NK-92 (cell line): ENCODE data around the gene MAN1A1.

Experiments used
- DNase-seq: peaks from one replicate; lab custom pipeline; 2025; ENCODE audit not compliant: unreplicated experiment; lab: John Stamatoyannopoulos, UW

Gene MAN1A1

DNA sequence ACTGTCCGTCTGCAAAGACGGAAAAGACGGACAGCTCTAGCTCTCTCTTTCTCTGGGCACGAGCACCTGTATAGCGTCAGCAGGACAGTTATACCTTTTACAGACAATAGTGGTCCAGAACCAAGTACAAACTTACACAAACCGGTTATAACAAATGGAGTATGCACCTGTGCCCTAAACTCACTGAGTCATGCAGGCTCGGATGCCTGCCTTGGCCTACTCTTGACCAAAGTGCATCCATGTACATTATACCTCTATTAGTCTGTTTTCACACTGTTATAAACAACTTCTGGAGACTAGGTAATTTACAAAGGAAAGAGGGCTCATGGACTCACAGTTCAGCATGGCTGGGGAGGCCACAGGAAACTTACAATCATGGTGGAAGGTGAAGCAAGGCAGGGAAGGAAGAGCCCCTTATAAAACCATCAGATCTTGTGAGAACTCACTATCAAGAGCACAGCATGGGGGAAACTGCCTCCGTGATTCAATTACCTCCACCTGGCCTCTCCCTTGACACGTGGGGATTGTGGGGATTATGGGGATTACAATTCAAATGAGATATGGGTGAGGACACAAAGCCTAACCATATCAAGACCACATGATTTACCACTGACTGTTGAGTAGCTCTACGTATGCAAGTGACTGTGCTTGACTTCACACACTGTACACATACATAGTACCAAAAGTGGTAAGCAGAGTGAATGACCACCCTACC is 23.1 kb downstream of the MAN1A1 start:
- no peak for DNase-seq

DNA sequence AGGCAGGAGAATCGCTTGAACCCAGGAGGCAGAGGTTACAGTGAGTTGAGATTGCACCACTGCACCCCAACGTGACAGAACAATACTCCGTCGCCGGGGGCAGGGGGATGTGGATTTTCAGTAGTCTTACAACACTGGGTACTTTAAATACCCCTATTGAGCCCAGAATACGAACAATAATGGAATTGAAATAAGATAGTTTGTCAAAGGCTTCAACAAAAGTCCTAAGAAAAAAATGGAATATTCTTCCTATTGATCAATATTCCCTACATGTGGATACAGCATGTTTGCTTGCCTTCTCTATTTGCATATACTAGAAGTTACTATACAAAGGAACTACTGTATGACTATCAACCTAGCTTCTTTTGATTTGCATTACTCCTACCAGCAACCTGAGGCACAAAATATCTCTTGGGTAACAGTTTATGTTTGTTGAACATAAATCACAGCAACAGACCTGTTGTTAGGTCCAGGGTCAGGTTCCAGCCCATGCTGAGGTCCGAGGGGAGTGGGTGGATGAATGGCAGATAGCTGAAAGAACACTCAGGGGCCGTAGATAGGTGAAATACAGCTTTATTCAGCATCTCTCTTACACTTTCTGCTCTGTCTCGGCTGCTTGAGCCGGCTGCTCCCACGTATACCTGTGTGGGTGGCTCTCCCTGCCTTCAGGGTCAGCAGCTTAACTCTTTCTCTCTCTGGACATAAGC is 23.8 kb downstream of the MAN1A1 start:
- DNase-seq: no peak

DNA sequence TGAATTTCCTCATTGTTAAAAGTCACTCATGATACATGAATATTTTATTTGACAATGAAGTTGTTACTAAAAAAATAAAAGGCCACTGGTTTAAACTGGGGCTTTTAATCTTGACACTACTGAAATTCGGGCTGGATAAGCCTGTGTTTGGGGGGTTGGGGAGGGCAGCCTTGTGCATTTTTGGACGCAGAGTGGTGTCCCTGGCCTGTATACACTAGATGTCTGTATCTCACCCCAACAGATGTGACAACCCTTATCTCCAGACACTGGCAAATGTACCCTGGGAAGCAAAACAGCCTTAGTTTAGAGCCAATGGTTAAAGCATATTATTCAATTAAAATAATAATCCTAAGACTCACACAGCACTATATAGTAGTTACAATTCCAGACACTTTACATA is 24.8 kb downstream of the MAN1A1 start:
- no peak for DNase-seq

DNA sequence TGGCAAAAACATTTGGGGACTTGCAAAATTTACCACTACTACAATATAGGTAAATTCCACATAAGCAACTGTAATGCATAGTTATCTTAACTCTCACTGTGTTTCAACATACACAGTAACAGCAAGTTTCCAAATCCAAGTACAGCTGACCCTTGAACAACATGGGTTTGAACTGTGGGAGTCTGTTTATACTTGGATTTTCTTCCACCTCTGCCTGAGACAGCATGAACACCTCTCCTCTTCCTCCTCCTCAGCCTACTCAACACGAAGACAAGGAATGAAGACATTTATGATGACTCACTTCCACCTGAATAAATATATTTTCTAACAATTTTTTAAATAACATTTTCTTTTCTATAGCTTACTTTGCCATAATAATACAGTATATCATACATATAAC is 25.6 kb downstream of the MAN1A1 start:
- DNase-seq: no peak

DNA sequence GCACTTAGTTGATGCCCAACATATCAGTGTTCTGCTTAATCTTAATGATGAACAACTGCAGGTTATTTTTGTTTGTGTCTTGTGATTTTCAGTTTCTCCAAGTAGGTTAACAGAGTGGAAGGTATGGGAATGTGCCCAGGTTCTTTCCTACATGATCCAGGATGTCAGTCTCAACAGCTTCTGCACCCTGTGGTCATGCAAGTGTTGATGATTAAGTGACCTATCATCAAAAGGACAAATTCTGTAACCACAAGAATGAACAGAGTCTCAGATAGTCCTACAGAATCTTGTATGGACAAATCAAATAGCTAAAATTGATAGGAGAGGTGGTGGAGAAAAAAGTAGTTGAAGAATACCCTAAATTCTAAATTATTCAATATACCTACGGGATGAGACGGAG is 26.1 kb downstream of the MAN1A1 start:
- DNase-seq: no peak

DNA sequence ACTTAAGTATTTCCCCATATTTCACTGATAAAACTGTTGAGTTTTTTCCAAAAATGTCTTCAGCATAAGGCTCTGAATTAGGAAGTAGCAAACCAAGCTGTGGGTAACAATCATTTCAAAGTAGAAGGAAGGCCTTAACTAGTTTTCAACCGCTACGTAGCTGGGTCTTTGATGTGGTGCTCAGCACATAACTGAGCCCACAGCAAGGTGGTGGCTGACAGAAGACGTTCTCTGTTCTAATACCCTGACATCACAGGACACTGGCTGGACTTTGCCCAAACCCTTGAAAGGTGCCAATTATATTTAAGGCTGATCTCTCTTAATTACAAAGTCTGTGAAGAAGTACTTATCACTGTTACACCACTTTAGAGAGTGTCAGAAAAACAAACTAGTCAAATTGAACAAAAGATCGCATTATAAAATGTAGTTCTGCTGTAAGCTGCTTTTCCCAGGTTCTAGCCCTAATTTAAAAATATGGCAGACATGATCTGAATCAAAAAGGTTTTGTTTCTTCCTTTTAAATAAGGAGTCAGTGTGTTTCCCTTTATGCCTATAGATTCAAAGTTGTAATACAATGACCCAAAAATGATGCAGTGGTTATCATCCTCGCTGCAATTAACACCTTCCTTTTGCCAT is 26.7 kb downstream of the MAN1A1 start:
- DNase-seq: no peak

DNA sequence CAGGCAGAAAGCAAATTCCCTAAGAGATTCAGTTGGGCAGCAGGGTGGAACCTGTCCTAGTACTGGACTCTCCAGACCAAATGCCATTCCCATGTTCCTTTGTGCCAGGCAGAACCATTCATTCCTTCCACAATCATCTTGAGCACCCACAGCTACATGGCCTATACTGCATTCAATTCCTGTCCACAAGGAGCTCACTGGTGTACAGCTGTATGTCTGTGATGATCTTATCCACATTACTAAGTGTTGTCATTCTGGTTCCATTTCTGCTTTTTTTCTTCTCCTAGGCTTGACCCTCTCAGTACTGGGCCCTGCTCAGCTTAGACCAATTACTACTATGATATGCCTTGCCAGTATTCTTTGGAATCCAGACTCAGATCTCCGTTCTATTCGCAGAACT is 27.5 kb downstream of the MAN1A1 start:
- DNase-seq: no peak

DNA sequence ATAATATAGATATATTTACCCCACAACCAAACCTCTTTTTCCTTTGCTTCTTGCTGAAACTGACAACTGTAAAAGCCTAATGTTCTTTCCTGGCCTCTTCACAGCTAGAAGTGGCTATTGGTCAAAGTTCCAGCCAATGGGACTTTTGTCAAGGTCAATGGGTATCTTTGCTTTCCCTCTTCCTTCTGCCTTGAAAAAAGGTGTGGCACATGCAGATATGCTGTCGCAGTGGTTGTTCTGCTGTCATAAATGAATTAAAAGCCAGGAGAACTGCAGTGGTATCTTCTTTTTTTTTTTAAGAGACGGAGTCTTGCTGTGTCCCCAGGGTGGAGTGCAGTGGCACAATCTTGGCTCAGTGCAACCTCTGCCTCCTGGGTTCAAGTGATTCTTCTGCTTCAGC is 29.9 kb downstream of the MAN1A1 start:
- no peak for DNase-seq

DNA sequence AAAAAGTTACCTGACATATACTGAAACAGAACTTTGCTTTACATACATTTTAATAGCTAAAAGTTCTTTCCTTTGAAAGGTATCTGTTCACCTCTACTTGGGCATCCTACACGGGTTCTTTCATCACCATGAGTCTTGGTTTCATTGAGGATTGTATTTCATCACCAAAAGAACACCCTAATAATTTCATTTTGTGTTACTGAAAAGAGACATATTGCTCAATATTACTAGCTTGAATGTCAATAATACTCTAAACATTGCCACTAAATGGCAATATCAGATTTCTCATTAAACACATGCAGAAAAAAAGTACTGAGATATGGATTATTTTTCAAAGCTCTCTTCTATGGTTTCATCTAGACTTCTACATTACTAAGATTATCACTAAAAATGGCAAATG is 30.8 kb downstream of the MAN1A1 start:
- no peak for DNase-seq

DNA sequence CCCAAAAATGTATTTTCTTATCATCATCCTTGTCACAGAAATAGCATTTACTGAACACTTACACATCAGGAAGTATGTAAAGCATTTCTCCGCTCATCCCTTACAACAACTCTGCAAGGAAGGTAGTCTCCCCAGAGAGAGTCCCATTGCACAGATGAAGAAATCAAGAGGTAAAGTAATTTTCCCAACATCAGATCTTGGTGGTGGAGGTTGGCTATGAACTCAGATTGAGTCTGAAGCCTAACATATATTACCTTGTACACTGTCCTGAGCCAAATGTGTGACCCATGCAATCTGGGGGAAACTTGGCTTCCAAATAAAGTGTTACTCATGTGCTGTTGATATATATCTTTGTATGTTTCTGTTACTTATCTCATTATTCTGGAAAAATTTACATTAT is 31.4 kb downstream of the MAN1A1 start:
- DNase-seq: no peak

DNA sequence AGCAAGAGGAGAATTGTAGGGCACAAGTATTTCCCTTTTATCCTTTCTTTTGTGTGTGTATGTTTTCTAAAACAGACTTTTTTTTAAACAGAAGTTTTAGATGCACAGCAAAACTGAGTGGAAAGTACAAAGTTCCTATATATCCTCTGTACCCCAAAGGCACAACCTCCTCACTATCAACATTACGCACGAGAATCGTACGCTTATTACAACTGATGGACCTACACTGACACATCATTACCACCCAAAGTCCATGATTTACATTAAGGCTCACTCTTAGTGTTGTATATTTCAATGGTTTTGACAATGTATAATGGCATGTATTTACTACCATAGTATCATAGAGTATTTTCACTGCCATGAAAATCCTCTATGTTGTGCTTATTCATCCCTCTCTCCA is 32.6 kb downstream of the MAN1A1 start:
- DNase-seq: no peak

DNA sequence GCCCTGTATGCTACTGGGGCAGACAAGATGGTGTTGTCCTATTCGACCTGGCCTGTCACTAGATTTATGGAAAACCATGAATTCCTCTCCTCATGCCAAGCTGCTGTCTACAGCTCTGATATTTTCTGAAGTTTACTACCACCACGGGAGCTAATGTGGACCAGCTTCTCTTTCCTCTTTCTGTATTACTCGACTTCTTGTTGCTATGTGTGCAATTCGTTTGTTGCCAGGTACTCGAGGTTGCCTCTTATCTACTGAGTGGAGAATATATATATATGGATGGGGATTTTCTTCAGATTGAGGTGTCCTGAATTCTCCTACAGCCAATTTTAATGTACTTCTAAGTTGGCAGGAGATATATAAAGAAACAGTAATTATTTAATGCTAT is 34.7 kb downstream of the MAN1A1 start:
- DNase-seq: no peak

DNA sequence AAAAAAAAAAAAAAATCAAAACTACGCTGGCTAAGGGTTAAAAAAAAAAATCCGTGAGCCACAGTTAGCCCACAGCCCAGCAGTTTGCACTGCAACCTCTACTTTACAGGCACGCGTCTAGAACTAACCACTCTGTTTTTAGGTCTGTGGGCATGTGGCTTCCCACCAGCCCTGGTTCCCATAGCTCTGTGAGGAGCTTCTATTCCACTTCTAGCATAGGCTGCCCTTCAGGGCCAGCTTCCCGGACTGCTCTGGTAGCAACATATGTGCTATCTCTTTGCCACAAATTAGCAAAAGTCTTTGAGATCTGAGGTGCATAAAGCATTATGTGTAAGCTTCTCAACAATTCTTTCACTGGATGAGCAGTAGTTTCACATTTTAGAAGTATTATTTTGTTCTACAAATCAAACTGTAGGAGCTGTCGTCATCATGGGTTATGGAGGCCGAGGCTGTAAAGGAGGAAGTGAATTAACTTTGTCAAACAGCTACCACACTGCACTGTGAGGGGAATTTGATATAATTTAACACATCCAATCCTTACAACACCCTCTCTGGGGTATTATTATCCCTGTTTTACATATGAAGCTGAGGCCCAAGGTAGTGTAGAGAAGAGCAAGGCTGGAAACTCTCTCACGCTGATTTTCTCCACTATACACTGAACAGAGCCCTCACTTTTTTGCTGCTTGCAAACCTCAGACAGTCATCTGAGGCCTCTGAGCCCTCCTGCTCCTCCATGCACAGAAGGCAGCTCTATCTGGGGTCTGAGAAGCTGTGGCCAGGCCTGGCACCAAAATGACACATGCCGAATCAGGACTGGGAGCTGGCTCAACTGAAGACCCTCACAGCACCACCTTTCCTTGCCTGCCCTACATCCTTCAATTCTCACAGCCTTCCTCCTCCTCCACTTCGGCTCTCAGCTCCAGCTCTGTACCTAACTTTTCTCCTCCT is 35.4 kb downstream of the MAN1A1 start:
- no peak for DNase-seq

DNA sequence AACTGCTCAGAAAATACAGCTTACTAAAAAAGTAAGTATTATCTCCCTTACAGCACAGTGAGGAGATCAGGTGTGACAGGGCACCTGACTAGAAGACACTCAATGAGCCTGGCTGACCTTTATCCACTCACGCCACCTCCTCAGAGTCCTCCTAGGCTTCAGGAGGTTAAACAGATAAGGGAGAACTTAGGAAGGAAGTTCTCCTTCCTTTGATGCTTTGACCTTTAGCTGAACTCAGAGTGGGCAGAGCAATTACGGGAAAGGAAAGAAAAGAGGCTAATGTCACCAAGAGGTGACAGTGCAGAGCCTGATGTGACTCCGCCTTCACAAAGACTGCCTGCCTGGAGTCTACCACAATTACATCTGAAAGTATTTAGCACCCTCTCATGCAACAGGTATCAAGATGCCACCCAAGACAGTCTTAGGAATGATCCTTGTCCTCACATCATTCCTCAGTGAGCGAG is 36.7 kb downstream of the MAN1A1 start:
- no peak for DNase-seq

DNA sequence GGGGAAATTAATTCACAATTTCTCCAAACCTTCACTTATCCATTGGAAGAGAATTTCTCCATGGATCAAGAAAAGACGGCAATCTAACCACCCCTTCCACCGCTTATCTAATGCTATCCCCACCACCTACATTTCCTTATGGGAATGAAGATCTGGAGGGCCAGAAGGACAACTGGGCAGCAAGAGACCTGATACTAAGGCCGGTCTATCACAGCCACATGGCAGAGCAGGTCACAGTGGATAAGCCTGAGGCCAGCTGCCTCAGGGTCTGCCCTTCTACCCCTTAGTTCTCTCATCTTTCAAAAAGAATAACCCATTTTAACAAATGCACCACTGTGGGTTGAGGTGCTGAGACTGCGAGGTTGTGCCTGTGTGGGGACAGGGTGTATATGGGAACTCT is 37.1 kb downstream of the MAN1A1 start:
- DNase-seq: no peak

DNA sequence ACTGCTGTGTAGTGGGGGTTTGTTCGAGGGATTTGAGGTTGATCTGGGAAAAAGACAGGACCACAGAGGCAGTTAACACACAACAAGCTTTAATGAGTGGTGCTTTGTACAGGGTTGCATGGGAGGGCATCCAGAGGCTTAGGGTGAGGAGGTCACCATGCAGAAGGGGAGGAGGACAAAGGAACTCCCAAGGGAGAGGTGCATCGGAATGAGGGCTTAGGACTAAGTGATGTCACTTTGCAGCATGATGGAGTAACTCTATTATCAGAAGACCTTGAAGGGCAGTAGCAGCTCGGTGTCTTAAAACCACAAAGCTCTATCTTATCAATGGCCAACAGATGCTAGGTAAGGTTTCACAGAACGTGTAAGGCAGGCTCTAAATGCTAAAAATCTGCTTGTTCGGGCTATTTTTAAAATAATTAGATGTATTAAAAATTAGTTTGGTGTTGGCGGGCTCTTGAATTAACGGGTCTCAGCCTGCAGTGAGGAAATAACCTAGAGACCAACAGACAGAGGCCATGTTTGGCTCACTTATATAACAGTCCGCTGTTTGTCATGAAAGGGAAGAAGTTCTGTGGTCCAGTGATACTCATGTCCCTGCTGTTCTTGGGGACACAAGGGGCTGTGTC is 37.9 kb downstream of the MAN1A1 start:
- no peak for DNase-seq

DNA sequence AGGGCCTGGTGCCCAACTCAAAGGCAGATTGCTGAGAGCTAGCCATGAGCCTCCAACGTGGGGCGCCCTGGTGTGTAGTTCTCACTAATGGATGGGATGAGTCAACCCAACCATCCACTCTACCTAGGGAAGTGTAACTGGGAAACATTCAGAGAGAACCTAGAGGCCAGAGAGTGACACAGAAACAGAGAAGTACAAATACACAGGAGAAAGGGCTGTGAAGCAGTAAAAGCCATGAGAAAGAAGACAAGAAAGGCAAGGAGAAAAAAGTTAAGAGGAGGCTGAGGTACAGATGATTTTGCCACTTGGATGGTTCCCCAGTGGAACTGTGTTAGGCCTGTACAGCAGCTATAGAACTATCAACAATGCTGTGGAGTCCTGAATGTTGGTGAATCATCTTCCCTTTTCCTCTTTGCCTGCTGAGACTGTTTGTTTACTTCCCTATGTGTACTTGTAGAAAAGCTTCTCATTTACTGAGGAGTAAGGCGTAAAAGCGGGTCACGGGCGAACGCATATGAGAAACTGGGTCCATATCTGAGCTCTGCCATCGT is 39.0 kb downstream of the MAN1A1 start:
- DNase-seq: no peak

DNA sequence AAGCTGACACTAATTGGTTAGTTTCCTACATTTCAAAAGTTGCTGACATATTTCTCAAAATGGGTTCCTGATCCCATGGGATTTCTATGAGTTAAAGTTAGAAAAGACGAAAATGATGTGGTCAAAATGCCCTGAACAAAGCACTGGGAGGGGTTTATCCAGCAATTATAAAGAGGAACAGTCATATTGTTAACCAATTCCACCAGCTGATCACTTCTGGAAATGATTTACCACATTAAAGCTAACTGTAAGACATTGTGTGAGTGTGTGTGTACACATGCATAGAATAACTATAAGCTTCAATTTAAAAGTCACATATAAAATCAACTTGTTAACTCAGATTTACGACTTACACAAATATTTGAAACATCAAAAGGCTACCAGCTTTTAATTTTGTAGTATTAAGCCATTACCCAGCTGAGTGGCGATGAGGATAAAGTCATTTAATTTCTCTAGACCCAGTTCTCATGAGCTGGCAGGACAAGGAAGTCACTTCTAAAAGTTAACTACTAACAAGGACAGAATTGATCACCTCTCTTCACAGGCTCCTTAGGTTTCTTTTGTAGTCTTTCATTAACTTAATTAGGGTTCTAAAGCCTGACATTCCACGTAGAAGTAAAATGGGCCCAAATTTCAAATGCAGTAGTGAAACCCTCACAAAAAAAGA is 40.4 kb downstream of the MAN1A1 start:
- no peak for DNase-seq

DNA sequence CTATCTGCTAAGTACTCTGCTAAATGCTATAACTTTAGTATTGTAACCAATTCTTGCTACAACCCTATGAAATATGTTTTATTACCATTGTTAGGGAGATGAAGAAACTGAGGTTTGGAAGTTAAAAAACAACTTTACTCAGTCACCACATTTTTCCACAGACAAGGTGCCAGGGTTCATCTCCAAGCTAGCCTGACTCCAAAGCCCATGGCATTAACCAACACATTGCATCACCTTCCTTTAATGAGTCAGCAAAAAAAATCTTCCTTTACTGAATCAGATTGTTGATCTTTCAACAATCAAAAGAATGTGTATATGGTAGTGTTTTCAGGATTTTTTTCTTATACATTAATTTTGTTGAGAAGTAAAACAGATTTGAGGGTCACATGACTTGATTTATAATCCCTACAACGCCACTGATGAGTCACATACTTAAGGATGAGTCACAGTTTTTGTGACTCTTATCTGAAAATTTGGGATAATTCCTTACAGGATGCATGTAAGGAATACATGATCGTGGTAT is 41.5 kb downstream of the MAN1A1 start:
- no peak for DNase-seq

DNA sequence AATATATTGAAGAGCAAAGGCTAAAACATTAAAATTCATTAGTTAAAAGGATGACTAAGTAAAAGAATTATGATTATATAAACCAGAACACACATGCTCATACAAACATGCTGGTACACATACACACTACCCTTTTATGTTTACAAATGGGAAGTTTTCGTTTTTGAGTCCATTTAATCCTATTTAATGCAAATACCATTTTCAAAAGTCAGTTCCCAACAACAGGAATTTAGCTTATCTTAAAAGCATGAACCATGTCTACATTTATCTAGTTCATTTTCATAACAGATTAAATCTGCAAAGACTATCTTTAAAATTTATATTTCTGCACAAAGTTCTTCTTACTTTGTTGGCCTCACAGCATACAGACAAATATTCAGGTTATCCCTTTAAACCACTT is 42.5 kb downstream of the MAN1A1 start:
- no peak for DNase-seq
